Inflammatory macrophage treated with lipopolysaccharide for 1 hour (primary cell): ENCODE results near the gene B3GNT5.

ENCODE experiments used
- DNase-seq, 2 donors: peaks; one replicate each; pipeline ENCODE4 v3.0.0-alpha.2; 2020 to 2022

The B3GNT5 gene

DNA sequence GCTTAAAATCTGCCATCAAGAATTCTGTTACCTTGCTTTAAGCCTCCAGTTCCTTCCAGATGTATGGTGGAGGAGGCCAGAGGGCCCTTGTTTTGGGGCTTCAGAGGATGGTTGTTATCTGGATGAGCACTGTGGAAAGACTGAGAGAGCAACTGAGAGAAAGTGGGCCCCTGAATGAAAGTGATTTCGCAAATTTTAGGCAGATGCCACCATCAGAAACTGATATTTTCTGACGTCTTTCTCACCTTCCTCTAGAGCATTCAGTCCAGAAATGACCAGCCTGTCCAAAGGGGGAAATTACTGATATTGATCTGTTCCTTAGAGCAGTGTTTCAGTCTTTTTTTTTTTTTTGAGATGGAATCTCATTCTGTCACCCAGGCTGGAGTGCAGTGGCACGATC, 13.4 kb downstream of the B3GNT5 start:
- no peak for DNase-seq

- DNase-seq = no peak
Observed at GRCh38 chr3:183267140-183267539, 14.1 kb downstream of the B3GNT5 start.

- DNase-seq = no peak
Observed at GRCh38 chr3:183268366-183268765, 15.3 kb downstream of the B3GNT5 start.

- DNase-seq = no peak
Observed at GRCh38 chr3:183269345-183269744, 16.3 kb downstream of the B3GNT5 start.

- no peak for DNase-seq
Observed at GRCh38 chr3:183270344-183270743, 17.3 kb downstream of the B3GNT5 start.

DNA sequence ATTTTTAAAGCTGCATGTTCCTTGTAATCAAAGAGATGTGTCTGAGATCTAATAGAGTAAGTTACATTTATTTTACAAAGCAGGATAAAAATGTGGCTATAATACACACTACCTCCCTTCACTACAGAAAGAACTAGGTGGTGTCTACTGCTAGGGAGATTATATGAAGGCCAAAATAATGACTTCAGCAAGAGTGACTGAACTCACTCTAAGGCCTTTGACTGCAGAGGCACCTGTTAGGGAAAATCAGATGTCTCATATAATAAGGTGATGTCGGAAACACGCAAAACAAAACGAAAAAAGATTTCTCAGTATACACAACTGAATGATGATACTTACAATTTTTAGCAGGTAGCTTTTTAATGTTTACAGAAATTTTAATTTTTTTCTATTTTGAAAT, 19.1 kb downstream of the B3GNT5 start:
- DNase-seq = no peak

- peak in 1 of 2 donors; percentile 54 for DNase-seq
Observed at GRCh38 chr3:183272791-183273190, 19.7 kb downstream of the B3GNT5 start.

GRCh38 chr3:183274609-183275008, 21.6 kb downstream of the B3GNT5 start:
- DNase-seq = no peak

- DNase-seq = peak; percentile 78 to 95
Observed at GRCh38 chr3:183275418-183275817, 22.4 kb downstream of the B3GNT5 start.

- no peak for DNase-seq
Observed at GRCh38 chr3:183275937-183276336, 22.9 kb downstream of the B3GNT5 start.

DNA sequence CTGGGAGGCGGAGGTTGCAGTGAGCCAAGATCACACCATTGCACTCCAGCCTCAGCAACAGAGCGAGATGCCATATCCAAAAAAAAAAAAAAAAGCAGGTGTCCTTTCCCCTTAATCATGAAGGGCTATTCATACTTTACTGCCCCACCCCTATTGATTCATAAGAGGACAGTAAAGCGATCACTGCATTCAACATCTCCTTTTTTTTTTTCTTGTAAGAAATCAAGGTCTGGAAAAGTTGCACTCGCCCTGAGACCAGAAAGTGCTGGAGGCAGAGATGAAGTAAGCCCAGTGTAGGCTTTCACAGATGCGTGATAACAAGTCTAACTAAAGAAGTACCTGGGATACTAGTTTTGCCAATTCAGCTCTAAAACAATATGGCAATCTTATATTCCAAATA, 24.2 kb downstream of the B3GNT5 start:
- no peak for DNase-seq

DNA sequence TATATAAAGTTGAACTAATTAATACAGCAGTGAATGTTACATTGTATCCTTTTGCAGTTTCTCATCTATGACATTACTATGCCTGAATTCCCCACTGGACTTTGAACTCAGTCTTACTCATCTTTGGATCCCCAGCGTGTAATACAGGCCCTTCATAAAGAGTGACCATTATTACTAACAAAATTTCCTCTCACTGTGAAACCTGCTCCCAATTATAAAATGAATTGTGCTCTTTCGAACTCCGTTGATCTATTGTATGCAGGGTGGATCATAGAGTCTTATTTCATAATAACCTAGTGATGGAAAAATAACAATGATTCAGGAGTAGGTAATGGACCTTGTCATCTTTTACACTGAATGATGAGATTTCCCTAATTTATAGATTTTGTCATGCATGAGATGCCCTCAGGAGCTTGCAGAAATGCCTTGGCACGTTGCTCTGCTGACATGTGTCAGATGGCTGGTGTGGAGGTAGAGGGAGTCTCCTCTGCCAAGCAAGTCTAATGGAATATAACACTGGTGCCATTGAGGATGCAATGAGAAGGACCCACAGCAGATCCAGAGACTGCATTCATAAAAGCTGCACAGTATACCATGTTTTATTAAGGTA, 25.5 kb downstream of the B3GNT5 start:
- no peak for DNase-seq

GRCh38 chr3:183279371-183279770, 26.3 kb downstream of the B3GNT5 start:
- DNase-seq = no peak

GRCh38 chr3:183281126-183281797, 28.2 kb downstream of the B3GNT5 start:
- DNase-seq = no peak

DNA sequence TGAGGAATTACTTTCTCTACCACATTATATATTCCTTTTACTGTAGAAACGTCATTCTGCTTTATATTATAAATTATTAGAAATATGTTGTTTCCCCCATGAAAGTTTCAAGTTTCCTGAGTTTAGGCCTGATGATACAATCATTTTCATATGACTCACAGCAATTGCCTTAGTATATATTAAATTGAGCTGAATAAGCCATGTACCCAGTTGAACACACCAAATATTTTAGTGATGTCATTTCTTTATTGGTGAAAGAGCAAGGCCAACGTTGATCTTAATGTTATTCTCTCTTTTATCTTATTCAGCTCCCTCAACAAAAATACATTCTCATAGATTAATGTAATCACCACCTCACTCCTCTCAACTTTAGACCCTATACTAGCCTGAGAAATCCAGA, 30.8 kb downstream of the B3GNT5 start:
- DNase-seq = no peak

GRCh38 chr3:183284570-183284969, 31.5 kb downstream of the B3GNT5 start:
- DNase-seq = no peak

- DNase-seq = no peak
Observed at GRCh38 chr3:183285318-183285717, 32.3 kb downstream of the B3GNT5 start.

DNA sequence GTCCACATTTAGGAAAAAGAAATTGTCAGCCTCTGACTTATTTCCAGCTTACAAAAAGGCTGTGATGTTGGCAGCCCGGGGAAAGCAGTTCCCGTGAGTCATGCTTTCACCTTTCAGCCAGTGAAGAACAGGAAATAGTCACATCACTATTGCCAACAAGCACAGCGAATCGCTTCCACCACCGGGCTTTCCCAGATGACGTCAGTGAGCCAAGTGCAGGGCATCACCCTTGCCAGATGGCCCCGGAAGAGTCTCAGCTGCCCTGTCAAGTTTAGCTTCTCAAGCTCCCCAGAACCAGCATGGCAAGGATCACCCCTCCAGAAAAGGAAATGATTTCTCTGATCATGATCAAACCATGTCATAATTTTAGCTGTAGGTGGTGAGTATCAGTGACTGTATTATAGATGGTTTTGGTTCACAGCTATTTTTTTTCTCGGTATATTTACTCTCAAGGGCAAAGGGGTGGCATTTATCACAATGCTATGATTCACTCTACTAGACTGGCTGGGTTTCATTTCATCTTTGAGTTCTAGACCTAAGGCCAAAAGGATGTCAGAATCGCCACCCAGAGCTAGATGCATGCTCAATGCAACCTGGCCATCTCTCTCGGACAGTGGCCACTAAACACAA, 32.9 kb downstream of the B3GNT5 start:
- peak; percentile 98 to 99 for DNase-seq

- peak; percentile 64 to 71 for DNase-seq
Observed at GRCh38 chr3:183287301-183287971, 34.4 kb downstream of the B3GNT5 start.

DNA sequence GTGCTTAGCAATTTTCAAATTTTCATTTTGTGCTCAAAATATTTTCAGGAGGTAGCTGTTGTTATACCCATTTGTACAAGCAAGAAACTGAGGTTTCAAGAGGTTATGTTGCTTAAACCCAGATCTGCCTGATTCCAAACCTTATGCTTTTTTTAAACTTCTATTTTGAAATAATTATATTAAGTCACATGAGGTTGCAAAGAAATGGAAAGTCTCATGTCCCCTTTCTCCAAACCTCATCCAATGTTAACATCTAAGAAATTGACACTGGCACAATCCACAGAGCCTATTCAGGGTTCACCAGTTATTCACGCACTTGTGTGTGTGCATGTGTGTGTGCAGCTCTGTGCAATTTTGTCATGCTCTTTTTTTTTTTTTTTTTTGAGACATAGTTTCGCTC, 35.1 kb downstream of the B3GNT5 start:
- DNase-seq = peak; percentile 50 to 62

DNA sequence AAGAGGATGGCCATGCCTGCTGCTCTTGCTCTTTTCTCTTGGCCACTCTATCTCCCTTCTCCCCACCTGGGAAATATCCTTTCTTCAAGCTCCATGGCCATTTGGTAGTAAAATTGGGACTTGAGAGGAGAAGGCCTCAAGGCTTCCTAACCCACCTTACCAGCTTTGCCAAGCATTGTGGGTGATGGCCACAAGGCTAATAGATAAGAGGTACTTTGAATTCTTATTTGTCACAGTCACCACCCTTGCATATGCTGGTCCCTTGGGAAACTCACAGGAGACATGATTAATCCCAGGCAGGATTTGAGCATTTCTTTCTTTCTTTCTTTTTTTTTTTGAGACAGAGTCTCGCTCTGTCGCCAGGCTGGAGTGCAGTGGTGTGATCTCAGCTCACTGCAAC, 37.2 kb downstream of the B3GNT5 start:
- DNase-seq = no peak

DNA sequence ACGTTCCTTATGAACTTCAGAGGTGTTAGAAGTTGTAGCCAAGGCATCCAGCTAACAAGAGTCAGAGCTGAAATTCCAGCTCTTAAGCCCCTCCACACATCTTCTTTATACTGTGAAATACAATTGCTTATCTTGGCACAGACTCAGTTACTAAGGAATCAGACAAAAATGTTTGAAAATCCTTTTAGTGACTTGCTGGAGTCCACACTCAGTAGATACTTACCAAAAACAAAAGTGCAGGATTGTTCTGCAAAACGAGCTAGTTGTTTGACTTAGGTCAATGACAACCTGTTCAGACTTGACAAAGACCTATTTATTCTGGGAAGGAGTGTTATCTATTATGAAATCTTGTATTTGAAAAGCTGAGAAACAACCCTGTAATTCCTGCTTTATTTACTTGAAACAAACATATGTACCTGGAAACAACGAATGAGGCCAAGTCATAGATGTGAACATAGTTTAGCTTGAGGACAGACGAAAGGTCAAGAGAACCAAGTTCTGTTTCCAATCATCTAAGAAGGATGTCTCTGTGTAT, 38.5 kb downstream of the B3GNT5 start:
- no peak for DNase-seq

GRCh38 chr3:183293966-183294365, 40.9 kb downstream of the B3GNT5 start:
- DNase-seq = no peak

GRCh38 chr3:183295211-183295610, 42.2 kb downstream of the B3GNT5 start:
- DNase-seq = peak; percentile 60 to 73
